ENCODE measurements around the gene AATF. TPM values are rescaled to one million over a fixed set of nuclear protein-coding genes. Genes with fewer than 3 reads are reported as not detected.

The AATF gene
- total RNA-seq, 1 donor from 2014 or later, result 48.0 TPM

DNA sequence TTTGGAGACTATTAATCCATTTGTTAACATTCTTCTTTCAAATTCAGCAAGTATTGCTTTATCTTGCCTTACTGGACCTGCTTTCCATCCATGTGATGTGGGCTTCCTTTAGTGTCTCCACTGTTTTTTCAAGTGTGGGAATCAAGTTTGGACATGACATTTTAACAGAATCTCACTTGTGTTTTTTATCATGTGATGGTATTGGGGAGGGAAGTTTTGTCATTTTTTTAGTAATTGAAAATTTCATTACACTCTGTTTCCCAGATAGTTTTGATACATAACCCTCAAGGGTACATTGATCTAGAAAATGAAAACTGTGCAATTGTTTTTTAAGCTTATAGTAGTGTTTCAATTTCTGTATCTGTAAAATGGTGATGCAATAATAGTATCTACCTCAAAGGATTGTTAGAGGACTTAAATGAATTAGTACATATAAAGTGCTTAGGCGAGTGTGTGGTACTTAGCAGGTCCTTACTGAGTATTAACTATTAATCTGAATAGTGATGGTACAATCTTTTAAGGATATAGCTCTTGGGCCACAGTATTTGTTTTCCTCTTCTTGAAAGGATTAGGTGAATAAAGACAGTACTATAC lies 27.3 kb downstream of the AATF start:
- H3K27ac Mint-ChIP-seq, result no peak overlapping the region
- TF ChIP-seq, protein P1, sequence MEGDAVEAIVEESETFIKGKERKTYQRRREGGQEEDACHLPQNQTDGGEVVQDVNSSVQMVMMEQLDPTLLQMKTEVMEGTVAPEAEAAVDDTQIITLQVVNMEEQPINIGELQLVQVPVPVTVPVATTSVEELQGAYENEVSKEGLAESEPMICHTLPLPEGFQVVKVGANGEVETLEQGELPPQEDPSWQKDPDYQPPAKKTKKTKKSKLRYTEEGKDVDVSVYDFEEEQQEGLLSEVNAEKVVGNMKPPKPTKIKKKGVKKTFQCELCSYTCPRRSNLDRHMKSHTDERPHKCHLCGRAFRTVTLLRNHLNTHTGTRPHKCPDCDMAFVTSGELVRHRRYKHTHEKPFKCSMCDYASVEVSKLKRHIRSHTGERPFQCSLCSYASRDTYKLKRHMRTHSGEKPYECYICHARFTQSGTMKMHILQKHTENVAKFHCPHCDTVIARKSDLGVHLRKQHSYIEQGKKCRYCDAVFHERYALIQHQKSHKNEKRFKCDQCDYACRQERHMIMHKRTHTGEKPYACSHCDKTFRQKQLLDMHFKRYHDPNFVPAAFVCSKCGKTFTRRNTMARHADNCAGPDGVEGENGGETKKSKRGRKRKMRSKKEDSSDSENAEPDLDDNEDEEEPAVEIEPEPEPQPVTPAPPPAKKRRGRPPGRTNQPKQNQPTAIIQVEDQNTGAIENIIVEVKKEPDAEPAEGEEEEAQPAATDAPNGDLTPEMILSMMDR (conservative IDR thresholded peaks at IDR 0.05), result no peak
- no peaks in the 10 kb centered on the region for H3K9me3 Mint-ChIP-seq
- DNase-seq (ENCODE audit: extremely low spot score, unreplicated experiment), result no peak
- peaks cover 46% of the 10 kb centered on the region for H3K4me1 Mint-ChIP-seq (ENCODE audit: unreplicated experiment)
- no peak overlapping the region for H3K4me3 Mint-ChIP-seq
- H3K36me3 Mint-ChIP-seq, result peaks cover 6% of the 10 kb centered on the region
- no peaks in the 10 kb centered on the region for H3K27me3 Mint-ChIP-seq

DNA sequence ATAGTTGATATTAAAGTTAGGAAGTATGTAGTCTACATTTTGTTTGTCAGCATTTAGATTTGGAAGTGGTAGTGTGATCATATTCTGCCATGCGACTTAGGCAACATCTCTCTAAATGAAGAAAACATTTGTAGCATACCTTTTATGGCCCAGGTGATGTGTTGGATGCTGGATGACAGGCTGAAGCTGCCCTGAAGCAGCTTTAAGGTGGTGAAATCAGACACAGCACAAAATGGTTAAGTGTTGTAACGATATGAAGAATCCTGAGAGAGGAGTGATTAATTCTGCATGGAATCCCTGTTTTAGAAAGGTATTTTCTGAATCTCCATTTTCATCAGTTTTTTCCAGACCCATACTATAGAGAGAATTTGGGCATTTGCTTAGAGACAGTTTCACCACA lies 28.3 kb downstream of the AATF start:
- Mint-ChIP-seq H3K4me3 (no peak overlapping the region), H3K27me3 (no peaks in the 10 kb centered on the region), H3K36me3 (peaks cover 12% of the 10 kb centered on the region), H3K9me3 (no peaks in the 10 kb centered on the region), H3K4me1 (ENCODE audit: unreplicated experiment) (peaks cover 39% of the 10 kb centered on the region), H3K27ac (no peak overlapping the region)
- TF ChIP-seq, protein P1 (conservative IDR thresholded peaks at IDR 0.05), result no peak
- DNase-seq (ENCODE audit: extremely low spot score, unreplicated experiment), result no peak

DNA sequence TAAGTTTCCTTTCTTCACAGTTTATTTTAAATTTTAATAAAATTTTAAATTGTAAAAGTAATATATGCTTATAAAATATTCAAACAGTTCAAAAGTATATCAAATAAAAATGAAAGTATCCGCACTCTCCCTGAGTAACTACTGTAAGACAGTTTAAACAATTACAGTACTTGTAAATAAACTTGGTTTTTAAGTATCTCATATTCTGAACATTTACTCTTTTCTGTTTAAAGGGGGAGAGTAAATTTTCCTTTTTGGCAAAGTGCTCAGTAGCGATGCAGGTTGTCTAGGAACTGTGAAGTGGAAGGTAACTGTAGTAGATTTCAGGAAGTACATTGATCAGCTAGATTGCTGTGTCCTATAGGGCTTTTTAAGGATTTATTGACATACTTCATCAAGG lies 28.8 kb downstream of the AATF start:
- no peaks in the 10 kb centered on the region for H3K9me3 Mint-ChIP-seq
- no peak overlapping the region for H3K27ac Mint-ChIP-seq
- TF ChIP-seq, protein P1 (conservative IDR thresholded peaks at IDR 0.05), result no peak
- no peak for DNase-seq (ENCODE audit: extremely low spot score, unreplicated experiment)
- peaks cover 12% of the 10 kb centered on the region for H3K36me3 Mint-ChIP-seq
- H3K4me3 Mint-ChIP-seq, result no peak overlapping the region
- no peaks in the 10 kb centered on the region for H3K27me3 Mint-ChIP-seq
- peaks cover 34% of the 10 kb centered on the region for H3K4me1 Mint-ChIP-seq (ENCODE audit: unreplicated experiment)

DNA sequence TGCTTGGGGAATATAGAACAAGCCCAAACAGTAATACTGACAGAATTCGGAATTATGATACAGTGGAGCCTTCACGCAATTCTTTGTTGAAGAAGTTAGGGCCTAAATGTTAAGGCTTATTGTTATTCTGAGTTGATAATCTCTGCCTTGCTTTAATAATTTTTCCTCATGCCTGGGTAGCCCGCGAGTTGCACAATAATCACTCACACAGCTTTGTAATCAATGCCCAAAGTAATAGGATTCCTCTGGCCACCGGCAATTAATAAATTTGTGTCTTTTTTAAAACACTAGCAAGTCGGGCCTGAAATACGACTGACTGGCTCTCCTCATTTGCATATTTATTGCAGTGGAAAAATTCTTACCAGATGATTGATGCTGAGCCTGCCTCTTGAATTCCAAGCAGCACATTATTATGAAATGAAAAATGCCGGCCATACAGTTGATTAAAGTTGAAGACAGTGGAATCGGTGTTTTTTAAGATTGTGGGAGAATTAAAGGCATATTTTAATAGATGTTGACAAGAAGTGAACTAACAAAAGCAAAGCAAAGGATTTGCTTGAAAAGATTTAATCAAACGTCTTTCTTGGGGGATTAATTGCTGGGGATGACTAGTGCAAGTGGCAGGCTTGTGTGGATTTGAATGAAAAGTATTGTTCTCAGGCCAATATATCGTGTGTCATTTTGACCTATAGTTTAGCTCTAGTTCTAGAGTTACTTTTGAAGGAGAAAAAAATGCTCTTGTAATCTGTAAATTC lies 30.2 kb downstream of the AATF start:
- Mint-ChIP-seq H3K36me3 (peaks cover 14% of the 10 kb centered on the region), H3K27me3 (no peaks in the 10 kb centered on the region), H3K4me1 (ENCODE audit: unreplicated experiment) (peaks cover 25% of the 10 kb centered on the region), H3K9me3 (no peaks in the 10 kb centered on the region), H3K4me3 (no peak overlapping the region), H3K27ac (no peak overlapping the region)
- no peak for DNase-seq (ENCODE audit: extremely low spot score, unreplicated experiment)
- TF ChIP-seq, protein P1 (conservative IDR thresholded peaks at IDR 0.05), result no peak

DNA sequence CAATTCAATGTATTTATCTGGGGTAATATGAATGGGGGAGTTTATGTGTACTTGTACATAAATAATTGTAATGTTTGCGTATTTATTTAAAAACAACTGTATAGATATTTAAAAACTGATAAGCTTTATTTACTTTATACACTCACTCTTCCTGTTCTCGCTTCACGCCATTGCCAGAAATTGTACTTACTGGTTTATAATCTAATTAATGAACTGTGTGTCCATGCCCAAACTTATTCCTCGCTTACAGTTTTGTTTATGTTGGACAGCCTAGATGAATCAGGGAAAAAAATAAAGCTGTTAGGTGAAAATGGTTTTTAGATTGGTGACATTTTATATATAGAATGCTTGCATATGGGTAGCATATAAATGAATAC lies 30.8 kb downstream of the AATF start:
- Mint-ChIP-seq H3K4me1 (ENCODE audit: unreplicated experiment) (peaks cover 25% of the 10 kb centered on the region), H3K9me3 (no peaks in the 10 kb centered on the region), H3K27me3 (no peaks in the 10 kb centered on the region), H3K4me3 (no peak overlapping the region), H3K27ac (no peak overlapping the region), H3K36me3 (peaks cover 18% of the 10 kb centered on the region)
- TF ChIP-seq, protein P1 (conservative IDR thresholded peaks at IDR 0.05), result no peak
- DNase-seq (ENCODE audit: extremely low spot score, unreplicated experiment), result no peak
